HepG2 (cell line): ENCODE results near the gene PPM1H. TPM values are rescaled to one million over a fixed set of nuclear protein-coding genes. Genes with fewer than 3 reads are reported as not detected.
A peak's percentile ranks its signal among the peaks of the same experiment; 100 is the strongest.

ENCODE experiments used
- CHCHD3 ChIP-seq: sonication (generic); formaldehyde crosslinking; IDR thresholded peaks from 2 replicates; pipeline ENCODE4 v1.8.0; 2022; ENCODE audit warnings: mild to moderate bottlenecking, missing genetic modification reagents, moderate library complexity
- HNRNPUL1 ChIP-seq: fragments of 200-400 bp; formaldehyde crosslinking; IDR thresholded peaks from 2 replicates; pipeline ENCODE4 v1.6.1; 2017; ENCODE audit warnings: low read depth, mild to moderate bottlenecking, low read length, moderate library complexity
- KDM2A ChIP-seq: sonication (generic); formaldehyde crosslinking; IDR thresholded peaks from 2 replicates; pipeline ENCODE4 v1.4.0; 2020; ENCODE audit warnings: low read depth, missing genetic modification reagents, borderline replicate concordance
- MAF1 ChIP-seq: sonication (generic); formaldehyde crosslinking; IDR thresholded peaks from 2 replicates; pipeline ENCODE4 v1.5.0; 2020; ENCODE audit warnings: missing genetic modification reagents, borderline replicate concordance
- MEIS2 ChIP-seq: sonication (generic); formaldehyde crosslinking; IDR thresholded peaks from 2 replicates; pipeline ENCODE4 v1.9.0; 2021; ENCODE audit warnings: mild to moderate bottlenecking, missing genetic modification reagents
- MTF1 ChIP-seq: sonication (generic); formaldehyde crosslinking; IDR thresholded peaks from 2 replicates; pipeline ENCODE4 v1.5.0; 2020; ENCODE audit warnings: missing genetic modification reagents
- PAX8 ChIP-seq: sonication (generic); formaldehyde crosslinking; IDR thresholded peaks from 2 replicates; pipeline ENCODE4 v1.8.0; 2022; ENCODE audit warnings: mild to moderate bottlenecking, missing genetic modification reagents, borderline replicate concordance
- RAD51 ChIP-seq: fragments of 450-650 bp; IDR thresholded peaks from 2 replicates; pipeline ENCODE4 v1.6.1; 2016; ENCODE audit warnings: borderline replicate concordance
- SP1 ChIP-seq, 2 experiments: fragments of 450-650 bp in 1 of 2; sonication (generic) in 1 of 2; formaldehyde crosslinking in 1 of 2; IDR thresholded peaks; 2 replicates each; pipeline versions ENCODE4 v1.4.0 to v1.6.1; 2016 to 2020; ENCODE audit warnings: missing genetic modification reagents in 1 of 2
- SPEN ChIP-seq: sonication (generic); formaldehyde crosslinking; IDR thresholded peaks from 2 replicates; pipeline ENCODE4 v1.5.1; 2020; ENCODE audit warnings: low read depth, mild to moderate bottlenecking, missing genetic modification reagents
- SRY ChIP-seq: sonication (generic); formaldehyde crosslinking; IDR thresholded peaks from 2 replicates; pipeline ENCODE4 v1.8.0; 2022; ENCODE audit warnings: mild to moderate bottlenecking, missing genetic modification reagents
- TEAD3 ChIP-seq: optimal IDR thresholded peaks from 2 replicates; pipeline ENCODE3; 2016; ENCODE audit warnings: borderline replicate concordance
- ZFP36 ChIP-seq: fragments of 150-350 bp; IDR thresholded peaks from 2 replicates; pipeline ENCODE4 v1.6.1; 2018; ENCODE audit warnings: borderline replicate concordance, low read length, low read depth; ENCODE audit not compliant: partially characterized antibody
- ZNF205 ChIP-seq: IDR thresholded peaks from 2 replicates; pipeline ENCODE4 v1.6.1; 2018; ENCODE audit warnings: missing biosample characterization, missing genetic modification reagents
- polyA plus RNA-seq, 8 experiments: library from polyadenylated mRNA; depleted of rRNA in 3 of 8; stranded (reverse) in 7 of 8; unstranded in 1 of 8; fragments of >200 nt; fragmentation: Illumina TruSeq in 4 of 8; extraction: Trizol in 4 of 8; gene quantifications; 2 replicates each; pipeline versions ENCODE4 v1.2.1 to v1.2.3, GENCODE V29; 2011 to 2016; ENCODE audit warnings: low read depth in 4 of 8, missing spikeins in 1 of 8, mixed read lengths in 1 of 8; ENCODE audit not compliant: insufficient read depth in 1 of 8
- total RNA-seq, 5 experiments: library from RNA; depleted of rRNA; stranded (reverse); fragments of >200 nt; fragmentation: Illumina TruSeq; extraction: Trizol; gene quantifications; 2 replicates each; pipeline ENCODE4 v1.2.3, GENCODE V29; 2016; ENCODE audit warnings: low read depth in 1 of 5
- TF ChIP-seq, protein P1 (sequence below): sonication (generic); formaldehyde crosslinking; IDR thresholded peaks from 2 replicates; pipeline ENCODE4 v1.4.0; 2020; ENCODE audit warnings: missing genetic modification reagents
- TF ChIP-seq, protein P2 (sequence below): sonication (generic); formaldehyde crosslinking; IDR thresholded peaks from 2 replicates; pipeline ENCODE4 v1.4.0; 2020; ENCODE audit warnings: missing genetic modification reagents, borderline replicate concordance
- TF ChIP-seq, protein P3 (sequence below): IDR thresholded peaks from 2 replicates; pipeline ENCODE4 v1.6.1; 2016
- TF ChIP-seq, protein P4 (sequence below): sonication (generic); formaldehyde crosslinking; IDR thresholded peaks from 2 replicates; pipeline ENCODE4 v1.5.0; 2020; ENCODE audit warnings: missing genetic modification reagents

The PPM1H gene
- total and polyA plus RNA-seq, 2 of the 13 experiments (the other 11 are each of a cell fraction or from before 2014, with no cell fraction given) = 29.1 to 38.1 TPM

DNA sequence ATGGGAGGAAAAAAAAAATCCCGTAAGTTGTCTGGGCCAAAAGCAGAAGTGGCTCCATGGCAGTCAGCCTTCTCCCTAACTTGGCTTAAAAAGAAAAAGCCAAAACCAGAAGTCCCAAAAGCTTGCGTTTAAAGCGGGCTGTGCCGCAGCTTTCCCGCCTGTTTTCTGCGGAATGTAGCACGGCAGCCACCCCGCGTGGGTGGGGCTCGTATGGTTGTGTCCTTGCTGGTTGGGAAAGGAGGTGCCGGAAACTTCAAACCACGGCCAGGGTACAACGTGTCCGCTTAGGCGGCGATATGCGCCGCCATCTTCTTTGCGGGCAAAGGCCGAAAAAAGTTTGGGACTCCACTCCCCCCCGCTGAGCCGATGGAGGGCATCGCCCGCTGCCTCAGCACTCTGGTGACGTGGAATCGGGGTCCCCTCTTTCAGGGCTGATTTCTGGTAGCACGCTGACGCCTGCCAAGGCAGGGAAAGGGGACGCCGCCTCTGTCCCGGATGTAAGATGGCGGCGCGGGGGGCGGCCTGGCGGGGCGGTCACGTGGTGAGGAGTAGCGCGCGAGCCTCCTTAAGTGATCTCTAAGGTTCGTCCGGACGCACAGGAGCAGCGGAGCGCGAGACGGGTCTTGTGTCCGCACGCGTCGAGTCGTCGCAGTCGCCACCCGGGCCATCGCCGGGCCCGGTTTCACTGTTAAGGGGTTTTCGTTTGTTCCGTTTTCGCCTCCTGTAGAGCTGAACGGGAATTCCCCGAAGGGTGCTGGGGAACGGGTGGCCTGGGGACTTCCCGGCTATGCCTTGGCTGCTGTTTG is 332.5 kb downstream of the PPM1H start (continued):
- TF ChIP-seq SPEN (CRISPR knock-in tag) (peak; percentile 48), CHCHD3 (CRISPR knock-in tag) (no peak), HNRNPUL1 (no peak), SP1 (IDR thresholded peaks at IDR 0.05) (no peak), SP1 (CRISPR knock-in tag; IDR thresholded peaks at IDR 0.05) (no peak), SRY (CRISPR knock-in tag) (peak; percentile 22; the same call in 1 of the 2 replicates), TEAD3 (peak; percentile 78), MAF1 (CRISPR knock-in tag) (no peak), KDM2A (CRISPR knock-in tag) (peak; percentile 98), ZFP36 (no peak), ZNF205 (CRISPR knock-in tag) (peak; percentile 67; the same call in 1 of the 2 replicates), RAD51 (peak; percentile 84; the same call in 1 of the 2 replicates), MTF1 (no peak), PAX8 (CRISPR knock-in tag) (no peak), MEIS2 (CRISPR knock-in tag) (peak; percentile 56; the same call in 1 of the 2 replicates)
- TF ChIP-seq, protein P1, sequence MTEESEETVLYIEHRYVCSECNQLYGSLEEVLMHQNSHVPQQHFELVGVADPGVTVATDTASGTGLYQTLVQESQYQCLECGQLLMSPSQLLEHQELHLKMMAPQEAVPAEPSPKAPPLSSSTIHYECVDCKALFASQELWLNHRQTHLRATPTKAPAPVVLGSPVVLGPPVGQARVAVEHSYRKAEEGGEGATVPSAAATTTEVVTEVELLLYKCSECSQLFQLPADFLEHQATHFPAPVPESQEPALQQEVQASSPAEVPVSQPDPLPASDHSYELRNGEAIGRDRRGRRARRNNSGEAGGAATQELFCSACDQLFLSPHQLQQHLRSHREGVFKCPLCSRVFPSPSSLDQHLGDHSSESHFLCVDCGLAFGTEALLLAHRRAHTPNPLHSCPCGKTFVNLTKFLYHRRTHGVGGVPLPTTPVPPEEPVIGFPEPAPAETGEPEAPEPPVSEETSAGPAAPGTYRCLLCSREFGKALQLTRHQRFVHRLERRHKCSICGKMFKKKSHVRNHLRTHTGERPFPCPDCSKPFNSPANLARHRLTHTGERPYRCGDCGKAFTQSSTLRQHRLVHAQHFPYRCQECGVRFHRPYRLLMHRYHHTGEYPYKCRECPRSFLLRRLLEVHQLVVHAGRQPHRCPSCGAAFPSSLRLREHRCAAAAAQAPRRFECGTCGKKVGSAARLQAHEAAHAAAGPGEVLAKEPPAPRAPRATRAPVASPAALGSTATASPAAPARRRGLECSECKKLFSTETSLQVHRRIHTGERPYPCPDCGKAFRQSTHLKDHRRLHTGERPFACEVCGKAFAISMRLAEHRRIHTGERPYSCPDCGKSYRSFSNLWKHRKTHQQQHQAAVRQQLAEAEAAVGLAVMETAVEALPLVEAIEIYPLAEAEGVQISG (CRISPR knock-in tag) = peak; percentile 51; the same call in 1 of the 2 replicates
- TF ChIP-seq, protein P2, sequence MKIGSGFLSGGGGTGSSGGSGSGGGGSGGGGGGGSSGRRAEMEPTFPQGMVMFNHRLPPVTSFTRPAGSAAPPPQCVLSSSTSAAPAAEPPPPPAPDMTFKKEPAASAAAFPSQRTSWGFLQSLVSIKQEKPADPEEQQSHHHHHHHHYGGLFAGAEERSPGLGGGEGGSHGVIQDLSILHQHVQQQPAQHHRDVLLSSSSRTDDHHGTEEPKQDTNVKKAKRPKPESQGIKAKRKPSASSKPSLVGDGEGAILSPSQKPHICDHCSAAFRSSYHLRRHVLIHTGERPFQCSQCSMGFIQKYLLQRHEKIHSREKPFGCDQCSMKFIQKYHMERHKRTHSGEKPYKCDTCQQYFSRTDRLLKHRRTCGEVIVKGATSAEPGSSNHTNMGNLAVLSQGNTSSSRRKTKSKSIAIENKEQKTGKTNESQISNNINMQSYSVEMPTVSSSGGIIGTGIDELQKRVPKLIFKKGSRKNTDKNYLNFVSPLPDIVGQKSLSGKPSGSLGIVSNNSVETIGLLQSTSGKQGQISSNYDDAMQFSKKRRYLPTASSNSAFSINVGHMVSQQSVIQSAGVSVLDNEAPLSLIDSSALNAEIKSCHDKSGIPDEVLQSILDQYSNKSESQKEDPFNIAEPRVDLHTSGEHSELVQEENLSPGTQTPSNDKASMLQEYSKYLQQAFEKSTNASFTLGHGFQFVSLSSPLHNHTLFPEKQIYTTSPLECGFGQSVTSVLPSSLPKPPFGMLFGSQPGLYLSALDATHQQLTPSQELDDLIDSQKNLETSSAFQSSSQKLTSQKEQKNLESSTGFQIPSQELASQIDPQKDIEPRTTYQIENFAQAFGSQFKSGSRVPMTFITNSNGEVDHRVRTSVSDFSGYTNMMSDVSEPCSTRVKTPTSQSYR (CRISPR knock-in tag) = no peak
- TF ChIP-seq, protein P3, sequence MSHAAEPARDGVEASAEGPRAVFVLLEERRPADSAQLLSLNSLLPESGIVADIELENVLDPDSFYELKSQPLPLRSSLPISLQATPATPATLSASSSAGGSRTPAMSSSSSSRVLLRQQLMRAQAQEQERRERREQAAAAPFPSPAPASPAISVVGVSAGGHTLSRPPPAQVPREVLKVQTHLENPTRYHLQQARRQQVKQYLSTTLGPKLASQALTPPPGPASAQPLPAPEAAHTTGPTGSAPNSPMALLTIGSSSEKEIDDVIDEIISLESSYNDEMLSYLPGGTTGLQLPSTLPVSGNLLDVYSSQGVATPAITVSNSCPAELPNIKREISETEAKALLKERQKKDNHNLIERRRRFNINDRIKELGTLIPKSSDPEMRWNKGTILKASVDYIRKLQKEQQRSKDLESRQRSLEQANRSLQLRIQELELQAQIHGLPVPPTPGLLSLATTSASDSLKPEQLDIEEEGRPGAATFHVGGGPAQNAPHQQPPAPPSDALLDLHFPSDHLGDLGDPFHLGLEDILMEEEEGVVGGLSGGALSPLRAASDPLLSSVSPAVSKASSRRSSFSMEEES = peak; percentile 90
- TF ChIP-seq, protein P4, sequence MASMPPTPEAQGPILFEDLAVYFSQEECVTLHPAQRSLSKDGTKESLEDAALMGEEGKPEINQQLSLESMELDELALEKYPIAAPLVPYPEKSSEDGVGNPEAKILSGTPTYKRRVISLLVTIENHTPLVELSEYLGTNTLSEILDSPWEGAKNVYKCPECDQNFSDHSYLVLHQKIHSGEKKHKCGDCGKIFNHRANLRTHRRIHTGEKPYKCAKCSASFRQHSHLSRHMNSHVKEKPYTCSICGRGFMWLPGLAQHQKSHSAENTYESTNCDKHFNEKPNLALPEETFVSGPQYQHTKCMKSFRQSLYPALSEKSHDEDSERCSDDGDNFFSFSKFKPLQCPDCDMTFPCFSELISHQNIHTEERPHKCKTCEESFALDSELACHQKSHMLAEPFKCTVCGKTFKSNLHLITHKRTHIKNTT (CRISPR knock-in tag) = no peak
